ENCODE data around the gene AAK1.
"Not testable (repeated sequence)": the region's sequence is repeated elsewhere in the genome, so short reads cannot be mapped to it uniquely, and the experiment has no call there.

Gene AAK1

GRCh38 chr2:69572641-69573040 is 70.9 kb downstream of the AAK1 start:
- no peak for DNase-seq (ENCODE audit: low read depth)

GRCh38 chr2:69571189-69571588 is 72.3 kb downstream of the AAK1 start:
- no peak for DNase-seq (ENCODE audit: low read depth)

- no peak for DNase-seq (ENCODE audit: low read depth)
Observed at GRCh38 chr2:69570474-69570873, 73.1 kb downstream of the AAK1 start.

- no peak for DNase-seq (ENCODE audit: low read depth)
Observed at GRCh38 chr2:69567909-69568300, 75.6 kb downstream of the AAK1 start.

- DNase-seq (ENCODE audit: low read depth) = peak; percentile 40
Observed at GRCh38 chr2:69567157-69567908, 76.2 kb downstream of the AAK1 start.

- no peak for DNase-seq (ENCODE audit: low read depth)
Observed at GRCh38 chr2:69566669-69567068, 76.9 kb downstream of the AAK1 start.

- no peak for DNase-seq (ENCODE audit: low read depth)
Observed at GRCh38 chr2:69565431-69565839, 78.1 kb downstream of the AAK1 start.

- DNase-seq (ENCODE audit: low read depth) = no peak
Observed at GRCh38 chr2:69564604-69565003, 78.9 kb downstream of the AAK1 start.

GRCh38 chr2:69563021-69563420 is 80.5 kb downstream of the AAK1 start:
- no peak for DNase-seq (ENCODE audit: low read depth)

GRCh38 chr2:69561101-69561500 is 82.4 kb downstream of the AAK1 start:
- DNase-seq (ENCODE audit: low read depth) = peak; percentile 27

GRCh38 chr2:69560147-69560482 is 83.4 kb downstream of the AAK1 start:
- DNase-seq (ENCODE audit: low read depth) = no peak

- no peak for DNase-seq (ENCODE audit: low read depth)
Observed at GRCh38 chr2:69559442-69560146, 83.9 kb downstream of the AAK1 start.

GRCh38 chr2:69556008-69556407 is 87.5 kb downstream of the AAK1 start:
- DNase-seq (ENCODE audit: low read depth) = no peak

GRCh38 chr2:69554981-69555380 is 88.6 kb downstream of the AAK1 start:
- DNase-seq (ENCODE audit: low read depth) = no peak

- DNase-seq (ENCODE audit: low read depth) = no peak
Observed at GRCh38 chr2:69554568-69554967, 89.0 kb downstream of the AAK1 start.

- DNase-seq (ENCODE audit: low read depth) = no peak
Observed at GRCh38 chr2:69553991-69554390, 89.5 kb downstream of the AAK1 start.

- not testable (repeated sequence) for DNase-seq (ENCODE audit: low read depth)
Observed at GRCh38 chr2:69550511-69550910, 93.0 kb downstream of the AAK1 start.

- DNase-seq (ENCODE audit: low read depth) = peak; percentile 36
Observed at GRCh38 chr2:69549421-69549820, 94.1 kb downstream of the AAK1 start.

- DNase-seq (ENCODE audit: low read depth) = no peak
Observed at GRCh38 chr2:69547984-69548715, 95.4 kb downstream of the AAK1 start.

GRCh38 chr2:69546646-69547045 is 96.9 kb downstream of the AAK1 start:
- no peak for DNase-seq (ENCODE audit: low read depth)

GRCh38 chr2:69545477-69545932 is 98.0 kb downstream of the AAK1 start:
- DNase-seq (ENCODE audit: low read depth) = no peak

- no peak for DNase-seq (ENCODE audit: low read depth)
Observed at GRCh38 chr2:69544951-69545350, 98.6 kb downstream of the AAK1 start.

- no peak for DNase-seq (ENCODE audit: low read depth)
Observed at GRCh38 chr2:69539549-69539908, 104.0 kb downstream of the AAK1 start.
